Stomach (tissue), 4 donors: ENCODE results near the gene U2AF1L4.

Experiments
- CTCF ChIP-seq, 7 experiments: fragments of 450-650 bp in 4 of 7; fragments of 200-600 bp in 3 of 7; sonication (generic) in 3 of 7; IDR thresholded peaks; one replicate each; pipeline ENCODE4 v1.5.1; 2016 to 2019; ENCODE audit warnings: antibody characterized with exemption in 7 of 7, control low read depth in 2 of 7, mild to moderate bottlenecking in 1 of 7
- EP300 ChIP-seq: sonication (generic); formaldehyde crosslinking; IDR thresholded peaks from one replicate; pipeline ENCODE4 v1.6.1; 2017; ENCODE audit warnings: antibody characterized with exemption
- POLR2A ChIP-seq, 4 donors: fragments of 450-650 bp; IDR thresholded peaks; one replicate each; pipeline ENCODE4 v1.6.1; 2016; ENCODE audit warnings: antibody characterized with exemption in 4 of 4, control low read depth in 2 of 4, mild to moderate bottlenecking in 1 of 4, moderate library complexity in 1 of 4
- POLR2AphosphoS5 ChIP-seq, 3 donors: sonication (generic); formaldehyde crosslinking; IDR thresholded peaks; one replicate each; pipeline ENCODE4 v1.6.1; 2016; ENCODE audit warnings: antibody characterized with exemption in 3 of 3

- TF ChIP-seq CTCF (IDR thresholded peaks at IDR 0.05) (no peak), POLR2AphosphoS5 (IDR thresholded peaks at IDR 0.05) (peak; percentile 45 to 67 (median 65)), EP300 (peak; percentile 5), POLR2A (IDR thresholded peaks at IDR 0.05) (peak in 1 of 4 donors; percentile 19)
Measured at GRCh38 chr19:35755550-35756376, 10.5 kb upstream of the U2AF1L4 start.
